ENCODE measurements around the gene TMEM51. TPM values are rescaled to one million over a fixed set of nuclear protein-coding genes. Genes with fewer than 3 reads are reported as not detected.
A peak's percentile ranks its signal among the peaks of the same experiment; 100 is the strongest.

Gene TMEM51
- total and polyA plus RNA-seq, 9 of the 15 experiments (the other 6 are each of a cell fraction or from before 2014, with no cell fraction given): 0.06 to 1.4 (median 0.58) TPM

DNA sequence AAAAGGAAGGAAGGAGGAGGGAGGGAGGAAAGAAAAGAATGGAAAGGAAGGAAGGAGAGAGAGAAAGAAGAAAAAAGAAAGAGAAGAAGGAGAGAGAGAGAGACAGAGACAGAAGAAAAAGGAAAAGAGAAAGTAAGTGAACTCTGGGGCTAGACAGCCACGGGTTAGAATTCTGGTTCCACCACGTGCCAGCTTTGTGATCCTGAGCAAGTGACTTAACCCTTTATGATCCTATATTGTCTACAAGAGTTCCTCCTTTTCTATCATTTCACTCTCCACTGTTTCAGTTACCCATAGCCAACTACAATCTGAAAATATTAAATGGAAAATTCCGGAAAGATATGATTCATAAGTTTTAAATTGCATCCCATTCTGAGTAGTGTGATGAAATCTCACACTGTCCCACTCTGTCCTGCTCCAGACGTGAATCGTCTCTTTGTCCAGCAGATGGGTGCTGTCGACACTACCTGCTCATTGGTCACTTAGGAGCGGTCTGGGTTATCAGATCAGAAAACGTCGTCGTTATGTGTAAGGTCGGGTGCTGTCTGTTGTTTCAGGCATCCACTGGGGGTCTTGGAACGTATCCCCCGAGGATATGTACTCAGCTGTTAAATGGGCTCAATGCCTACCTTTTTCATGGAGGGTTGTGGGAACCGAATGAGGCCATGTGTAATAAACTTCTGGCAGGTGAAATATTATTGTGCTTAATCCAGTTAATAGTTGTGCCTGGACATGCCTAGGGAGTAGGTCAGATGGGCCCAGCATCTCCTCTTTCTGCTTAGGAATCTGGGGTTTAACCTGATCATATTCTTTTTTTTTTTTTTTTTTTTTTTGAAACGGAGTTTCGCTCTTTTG, 19.1 kb downstream of the TMEM51 start:
- ATAC-seq (no peak), FAIRE-seq (no peak), DNase-seq (ENCODE audit: extremely low read depth in 1 of 4, low spot score in 3 of 4) (no peak)
- H4K20me1 ChIP-seq (replicated peaks; ENCODE audit: control insufficient read depth, insufficient read depth, low read length): 0 out of 2 replicates have a peak, but pooled peaks cover 3% of the 10 kb centered on the region
- no peaks in the 10 kb centered on the region for H3K79me2 ChIP-seq (ENCODE audit: control insufficient read depth, insufficient read depth, low read length)
- peaks cover 24 to 31% of the 10 kb centered on the region in 2 experiments; a peak in 4 of 5 replicates for H3K27me3 ChIP-seq (ENCODE audit: control insufficient read depth in 2 of 2, insufficient read depth in 2 of 2, low read length in 2 of 2)
- CTCF ChIA-PET (ENCODE audit: low intra/inter-chr PET ratio): no interaction called here
- intact Hi-C loops (cut with micrococcal nuclease) (no loop called here), in situ Hi-C loops (cut with MboI) (no loop called here)
- no peak overlapping the region for H3K9ac ChIP-seq (ENCODE audit: insufficient read depth in 1 of 2, low read depth in 2 of 2, low read length in 2 of 2)
- no peak overlapping the region for H3K4me3 ChIP-seq
- peaks cover 5 to 9% of the 10 kb centered on the region in 2 experiments; a peak in 4 of 5 replicates for H3K4me1 ChIP-seq (replicated peaks in 1 of 2; ENCODE audit: control insufficient read depth in 2 of 2, insufficient read depth in 2 of 2, low read length in 2 of 2)
- no peaks in the 10 kb centered on the region for H3K36me3 ChIP-seq (ENCODE audit: control insufficient read depth, insufficient read depth, low read length)
- TF ChIP-seq E2F3 (CRISPR knock-in tag; IDR thresholded peaks at IDR 0.05) (no peak), CEBPG (CRISPR knock-in tag; IDR thresholded peaks at IDR 0.05) (no peak), CEBPG (tag; conservative IDR thresholded peaks at IDR 0.05 in 1 of 2, IDR thresholded peaks at IDR 0.05 in 1 of 2) (peak in 1 of 2 experiments; percentile 44; a peak in 1 of 4 replicates), L3MBTL2 (IDR thresholded peaks at IDR 0.05) (0 out of 2 replicates have a peak, but pooled peaks have one; percentile 11)
- TF ChIP-seq, protein P1, sequence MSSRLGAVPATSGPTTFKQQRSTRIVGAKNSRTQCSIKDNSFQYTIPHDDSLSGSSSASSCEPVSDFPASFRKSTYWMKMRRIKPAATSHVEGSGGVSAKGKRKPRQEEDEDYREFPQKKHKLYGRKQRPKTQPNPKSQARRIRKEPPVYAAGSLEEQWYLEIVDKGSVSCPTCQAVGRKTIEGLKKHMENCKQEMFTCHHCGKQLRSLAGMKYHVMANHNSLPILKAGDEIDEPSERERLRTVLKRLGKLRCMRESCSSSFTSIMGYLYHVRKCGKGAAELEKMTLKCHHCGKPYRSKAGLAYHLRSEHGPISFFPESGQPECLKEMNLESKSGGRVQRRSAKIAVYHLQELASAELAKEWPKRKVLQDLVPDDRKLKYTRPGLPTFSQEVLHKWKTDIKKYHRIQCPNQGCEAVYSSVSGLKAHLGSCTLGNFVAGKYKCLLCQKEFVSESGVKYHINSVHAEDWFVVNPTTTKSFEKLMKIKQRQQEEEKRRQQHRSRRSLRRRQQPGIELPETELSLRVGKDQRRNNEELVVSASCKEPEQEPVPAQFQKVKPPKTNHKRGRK (tag; IDR thresholded peaks at IDR 0.05): peak; percentile 95
- no peaks in the 10 kb centered on the region for H3K9me1 ChIP-seq (ENCODE audit: control insufficient read depth, insufficient read depth, low read length)
- H3K9me3 ChIP-seq (replicated peaks; ENCODE audit: control insufficient read depth, insufficient read depth, low read depth, low read length): no peaks in the 10 kb centered on the region
- H2AFZ ChIP-seq (ENCODE audit: low read depth, low read length): no peak overlapping the region
- WGBS (ENCODE audit: insufficient coverage, low coverage, missing lambda C conversion rate): 10% methylated on average over 15 of the region's 16 CpGs
- H3K4me2 ChIP-seq (ENCODE audit: insufficient read depth, low read length): no peak overlapping the region
- POLR2A ChIA-PET: interaction anchor here (1.4 to 1.8 kb wide), 2 partner anchors 16 to 70 kb away, joined by 3 to 5 read pairs; no protein-coding TSS in a partner anchor
- H3K27ac ChIP-seq (ENCODE audit: extremely low read depth, low read depth, low read length): no peak overlapping the region
- no TSS peak for BruUV-seq (replicated peaks)
